Lower leg skin (tissue), 3 donors: ENCODE measurements around the gene ACSL6.

ENCODE experiments used
- POLR2A ChIP-seq, 2 donors: fragments of 450-650 bp; IDR thresholded peaks; one replicate each; pipeline ENCODE4 v1.6.1; 2016 to 2017; ENCODE audit warnings: antibody characterized with exemption in 2 of 2, mild to moderate bottlenecking in 1 of 2, moderate library complexity in 1 of 2
- TF ChIP-seq, protein P1 (sequence below), 3 donors: fragments of 450-650 bp; IDR thresholded peaks; one replicate each; pipeline ENCODE4 v1.5.1; 2016; ENCODE audit warnings: antibody characterized with exemption in 3 of 3, mild to moderate bottlenecking in 3 of 3, moderate library complexity in 2 of 3

GRCh38 chr5:131992370-131992769, 19.1 kb downstream of the ACSL6 start:
- TF ChIP-seq, protein P1, sequence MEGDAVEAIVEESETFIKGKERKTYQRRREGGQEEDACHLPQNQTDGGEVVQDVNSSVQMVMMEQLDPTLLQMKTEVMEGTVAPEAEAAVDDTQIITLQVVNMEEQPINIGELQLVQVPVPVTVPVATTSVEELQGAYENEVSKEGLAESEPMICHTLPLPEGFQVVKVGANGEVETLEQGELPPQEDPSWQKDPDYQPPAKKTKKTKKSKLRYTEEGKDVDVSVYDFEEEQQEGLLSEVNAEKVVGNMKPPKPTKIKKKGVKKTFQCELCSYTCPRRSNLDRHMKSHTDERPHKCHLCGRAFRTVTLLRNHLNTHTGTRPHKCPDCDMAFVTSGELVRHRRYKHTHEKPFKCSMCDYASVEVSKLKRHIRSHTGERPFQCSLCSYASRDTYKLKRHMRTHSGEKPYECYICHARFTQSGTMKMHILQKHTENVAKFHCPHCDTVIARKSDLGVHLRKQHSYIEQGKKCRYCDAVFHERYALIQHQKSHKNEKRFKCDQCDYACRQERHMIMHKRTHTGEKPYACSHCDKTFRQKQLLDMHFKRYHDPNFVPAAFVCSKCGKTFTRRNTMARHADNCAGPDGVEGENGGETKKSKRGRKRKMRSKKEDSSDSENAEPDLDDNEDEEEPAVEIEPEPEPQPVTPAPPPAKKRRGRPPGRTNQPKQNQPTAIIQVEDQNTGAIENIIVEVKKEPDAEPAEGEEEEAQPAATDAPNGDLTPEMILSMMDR (IDR thresholded peaks at IDR 0.05): no peak
- no peak for TF ChIP-seq POLR2A (IDR thresholded peaks at IDR 0.05)
